NCI-H82 (cell line): ENCODE measurements around the gene KLHDC1.
A peak's percentile ranks its signal among the peaks of the same experiment; 100 is the strongest.
"Not testable (repeated sequence)": the region's sequence is repeated elsewhere in the genome, so short reads cannot be mapped to it uniquely, and the experiment has no call there.

Experiments
- DNase-seq: peaks from one replicate; lab custom pipeline; 2025; lab: John Stamatoyannopoulos, UW

The KLHDC1 gene

GRCh38 chr14:49721733-49722435, 29.0 kb downstream of the KLHDC1 start:
- not testable (repeated sequence) for DNase-seq

- no peak for DNase-seq
Measured at GRCh38 chr14:49727171-49727570, 34.3 kb downstream of the KLHDC1 start.

- no peak for DNase-seq
Measured at GRCh38 chr14:49732896-49733295, 40.0 kb downstream of the KLHDC1 start.

DNA sequence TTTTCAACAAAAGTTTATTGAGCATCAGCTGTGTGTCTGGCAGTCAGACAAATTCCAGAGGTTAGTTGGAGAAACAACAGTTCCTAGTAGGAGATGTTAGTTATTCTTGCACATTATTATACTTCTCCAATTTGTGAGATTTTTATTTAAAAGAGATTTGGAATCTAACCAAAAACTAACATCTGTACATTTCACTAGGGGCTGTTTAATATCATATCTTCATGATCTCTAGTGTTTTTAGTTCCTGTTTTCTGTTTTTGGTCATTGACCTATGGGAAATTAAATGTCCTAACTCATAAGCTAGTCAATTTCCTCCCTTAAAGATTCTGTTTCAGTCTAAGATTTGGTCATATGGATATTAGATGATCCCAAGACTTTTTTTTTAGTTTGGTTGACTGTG, 40.9 kb downstream of the KLHDC1 start:
- DNase-seq = no peak

GRCh38 chr14:49735669-49736068, 42.7 kb downstream of the KLHDC1 start:
- not testable (repeated sequence) for DNase-seq

DNA sequence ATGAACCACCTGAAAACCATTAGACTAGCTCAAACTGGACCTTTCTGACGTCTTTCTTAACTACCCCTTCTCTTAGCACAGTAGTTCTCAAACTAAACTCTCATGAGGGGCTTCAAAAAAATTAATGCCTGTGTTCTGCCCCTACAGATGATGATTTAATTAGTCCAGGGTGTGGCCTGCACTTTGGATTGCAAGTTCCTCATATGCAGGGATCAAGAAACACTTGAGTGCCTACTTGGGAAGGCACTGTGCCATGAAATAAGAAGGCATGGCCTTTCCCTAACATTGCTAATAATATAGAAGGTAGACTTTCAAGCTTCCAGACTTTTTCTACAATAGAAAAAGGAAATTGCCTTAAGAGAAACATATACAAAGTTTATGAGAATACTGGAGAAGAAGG, 52.3 kb downstream of the KLHDC1 start:
- no peak for DNase-seq

GRCh38 chr14:49746476-49746875, 53.6 kb downstream of the KLHDC1 start:
- not testable (repeated sequence) for DNase-seq

GRCh38 chr14:49754570-49755097, 61.7 kb downstream of the KLHDC1 start:
- DNase-seq = no peak

GRCh38 chr14:49755378-49755777, 62.5 kb downstream of the KLHDC1 start:
- no peak for DNase-seq

DNA sequence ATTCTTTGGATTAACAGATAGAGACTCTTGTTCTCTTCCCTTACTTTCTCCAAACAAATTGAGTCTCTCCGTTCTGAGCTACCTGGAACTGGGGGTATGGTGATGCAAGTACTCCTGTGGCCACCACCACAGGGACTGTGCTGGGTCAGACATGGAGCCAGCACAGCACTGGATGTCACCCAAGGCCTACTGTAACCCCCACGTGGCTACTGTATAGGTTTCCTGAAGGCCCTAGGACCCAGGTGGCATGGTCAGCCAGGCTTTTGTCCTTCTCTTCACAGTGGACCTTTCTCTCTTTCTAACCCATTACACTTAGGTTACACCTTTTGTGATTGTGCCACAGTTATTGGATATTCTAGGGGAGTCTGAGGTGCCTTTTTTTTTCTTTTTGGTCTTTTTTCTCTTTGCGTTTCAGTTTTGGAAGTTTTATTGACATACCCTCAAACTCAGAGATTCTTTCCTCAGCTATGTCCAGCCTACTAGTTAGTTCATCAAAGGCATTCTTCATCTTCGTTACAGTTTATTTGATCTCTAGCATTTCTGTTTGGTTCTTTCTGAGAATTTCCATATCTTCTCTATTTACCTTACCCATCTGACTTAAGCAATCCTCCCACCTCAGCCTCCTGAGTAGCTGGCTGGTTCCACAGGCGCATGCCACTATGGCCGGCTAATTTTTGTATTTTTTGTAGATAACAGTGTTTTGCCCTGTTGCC, 69.1 kb downstream of the KLHDC1 start:
- no peak for DNase-seq

DNA sequence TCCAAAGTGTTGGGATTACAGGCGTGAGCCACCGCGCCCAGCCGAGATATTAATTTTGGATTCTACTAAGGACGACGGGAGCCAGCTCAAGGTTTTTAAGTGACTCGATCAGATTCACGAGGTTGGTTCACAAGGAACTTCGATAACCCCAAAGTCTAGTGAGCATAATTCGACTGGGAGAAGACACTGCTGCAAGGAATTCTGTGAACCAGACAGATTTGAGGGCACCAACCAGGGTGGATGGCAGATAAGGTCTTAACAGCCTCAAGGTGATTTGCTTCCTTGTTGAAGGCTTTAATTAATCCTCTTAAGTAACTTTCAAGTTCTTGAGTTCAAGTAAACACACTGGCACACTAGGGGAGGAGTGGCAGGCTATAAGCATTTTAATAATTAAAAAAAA, 73.9 kb downstream of the KLHDC1 start:
- DNase-seq = peak; percentile 90

- no peak for DNase-seq
Measured at GRCh38 chr14:49767270-49767570, 74.3 kb downstream of the KLHDC1 start.

DNA sequence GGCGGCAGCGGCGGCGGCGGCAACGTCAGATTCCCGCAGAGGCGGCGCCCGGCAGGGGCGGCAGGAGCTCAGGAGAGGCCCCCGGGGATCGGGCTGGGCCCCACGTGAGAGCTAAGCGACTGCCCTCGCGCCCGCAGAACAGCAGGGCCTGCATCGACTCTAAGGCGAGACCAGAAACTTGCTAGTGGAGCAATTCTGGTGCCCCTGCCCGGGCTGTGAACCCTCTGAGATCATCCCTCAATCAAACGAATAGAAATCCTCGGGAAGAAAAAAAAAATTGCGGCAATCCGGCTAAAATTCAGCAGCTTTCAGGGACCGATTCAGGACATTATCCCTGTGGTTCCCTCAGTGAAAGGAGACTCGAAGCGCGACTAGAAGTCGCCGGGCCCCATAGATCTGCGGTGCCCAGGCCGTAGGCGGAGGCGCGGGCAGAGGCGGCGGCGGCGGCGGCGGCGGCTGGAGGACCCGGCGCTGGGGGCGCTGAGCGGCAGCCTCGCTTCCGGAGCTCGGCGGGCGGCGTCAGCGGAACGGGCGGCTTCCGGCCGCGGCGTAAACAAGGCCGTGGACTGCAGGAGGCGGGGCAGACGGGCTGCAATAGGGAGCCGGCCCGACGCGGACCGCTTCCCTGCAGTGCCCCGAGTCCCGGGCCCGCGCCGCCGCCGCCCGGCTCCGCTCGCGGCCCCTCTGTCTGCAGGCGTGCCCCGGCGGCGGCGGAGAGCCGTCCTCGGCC, 74.8 kb downstream of the KLHDC1 start, which contains the start of gene KLHDC2:
Gene KLHDC2, plus strand, starts transcription at position 583 of the 730 bp plus-strand sequence. CDS start 316 bp downstream, outside the sequence.
- DNase-seq = peak; percentile 85

GRCh38 chr14:49768301-49769121, 75.6 kb downstream of the KLHDC1 start:
- peak; percentile 55 for DNase-seq

DNA sequence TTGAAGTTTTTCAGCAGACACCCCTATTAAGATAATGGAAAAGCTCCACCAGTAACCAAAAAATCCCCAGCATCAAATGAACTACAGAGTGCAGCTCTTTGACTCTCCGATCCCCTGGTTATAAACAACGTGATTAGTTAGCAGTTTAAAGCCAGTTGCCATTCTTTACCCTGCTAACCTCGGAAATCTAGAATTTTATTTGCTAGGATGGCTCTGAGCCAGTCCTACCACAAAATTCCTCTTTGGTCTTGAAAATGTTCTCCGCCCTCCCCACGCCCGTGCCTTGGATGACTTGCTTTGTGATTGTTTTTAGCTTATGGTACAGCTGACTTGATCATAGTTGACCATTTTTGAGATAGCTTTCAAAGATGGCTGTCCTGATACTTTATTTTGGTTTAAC, 76.3 kb downstream of the KLHDC1 start:
- DNase-seq = no peak

DNA sequence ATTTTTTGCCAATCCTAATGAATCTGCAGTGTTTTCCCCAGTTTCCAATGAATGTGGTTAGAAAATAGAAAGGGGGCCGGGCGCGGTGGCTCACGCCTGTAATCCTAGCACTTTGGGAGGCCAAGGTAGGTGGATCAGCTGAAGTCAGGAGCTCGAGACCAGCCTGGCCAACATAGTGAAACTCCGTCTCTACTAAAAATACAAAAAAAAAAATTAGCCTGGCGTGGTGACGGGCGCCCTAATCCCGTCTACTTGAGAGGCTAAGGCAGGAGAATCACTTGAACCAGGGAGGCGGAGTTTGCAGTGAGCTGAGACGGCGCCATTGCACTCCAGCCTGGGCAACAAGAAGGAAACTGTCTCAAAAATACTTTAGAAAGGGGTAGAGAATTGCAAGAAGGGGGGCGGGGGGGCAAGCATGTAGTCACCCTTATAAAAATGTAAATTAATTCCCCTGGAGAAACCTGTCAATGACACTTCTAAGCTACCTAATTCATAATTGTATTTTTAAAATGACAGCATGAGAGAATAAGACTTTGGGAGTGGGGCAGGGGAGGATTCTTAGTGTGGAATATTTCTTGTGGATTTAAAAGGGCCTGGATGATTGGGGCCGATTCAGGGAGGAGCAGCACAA, 76.8 kb downstream of the KLHDC1 start:
- DNase-seq = peak; percentile 40

- DNase-seq = peak; percentile 53
Measured at GRCh38 chr14:49770212-49770817, 77.4 kb downstream of the KLHDC1 start.

- not testable (repeated sequence) for DNase-seq
Measured at GRCh38 chr14:49771691-49772090, 78.8 kb downstream of the KLHDC1 start.

DNA sequence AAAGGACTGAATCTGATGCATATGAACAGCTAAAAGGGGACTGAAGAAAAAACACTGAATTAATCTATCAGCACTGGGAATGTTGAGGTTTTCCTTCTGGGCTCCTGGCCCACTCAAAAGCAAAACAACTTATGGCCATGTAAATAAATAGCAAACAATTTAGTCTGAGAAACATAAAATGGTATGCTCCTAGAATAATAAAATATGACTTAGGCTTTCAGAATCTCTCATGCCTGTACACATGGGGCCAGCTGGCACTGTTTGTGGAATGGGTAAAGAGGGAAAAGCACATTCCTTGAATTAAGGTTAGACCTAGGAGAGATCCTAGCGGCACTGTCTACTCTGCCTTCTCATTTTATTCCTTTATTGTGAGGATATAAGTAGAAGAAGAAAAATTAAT, 81.2 kb downstream of the KLHDC1 start:
- no peak for DNase-seq

DNA sequence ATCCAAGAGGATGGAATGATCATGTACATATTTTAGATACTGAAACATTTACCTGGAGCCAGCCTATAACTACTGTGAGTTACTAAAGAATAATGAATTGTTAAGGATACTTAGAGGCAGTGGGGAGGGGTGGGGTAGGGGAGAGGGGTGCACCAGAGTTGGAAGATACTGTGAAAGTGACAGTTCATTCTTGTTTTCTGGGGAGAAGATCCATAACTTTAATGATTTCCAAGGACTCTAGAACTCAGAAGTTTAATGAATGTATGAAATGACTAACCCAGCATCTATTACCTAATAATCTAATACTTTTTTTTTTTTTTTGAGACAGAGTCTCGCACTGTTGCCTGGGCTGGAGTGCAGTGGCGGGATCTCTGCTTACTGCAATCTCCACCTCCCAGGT, 85.5 kb downstream of the KLHDC1 start:
- DNase-seq = no peak

- not testable (repeated sequence) for DNase-seq
Measured at GRCh38 chr14:49781040-49781439, 88.1 kb downstream of the KLHDC1 start.
